Kidney (tissue), 14 donors: ENCODE measurements around the gene TTPAL. TPM values are rescaled to one million over a fixed set of nuclear protein-coding genes. Genes with fewer than 3 reads are reported as not detected.

Source experiments
- DNase-seq, 5 donors: peaks; one replicate each; pipeline ENCODE4 v3.0.0-alpha.2; 2013 to 2020
- FAIRE-seq: peaks from 2 replicates; lab custom pipeline; 2012; peaks lifted over from hg19 to GRCh38; lab: Jason Lieb, UNC
- H3K27ac ChIP-seq, 2 donors: one replicate each; pipeline ENCODE4 v1.7.0; 2013; ENCODE audit warnings: low read depth in 2 of 2, low read length in 2 of 2, inconsistent platforms in 1 of 2
- H3K27me3 ChIP-seq: one replicate; pipeline ENCODE4 v1.7.1; 2013; ENCODE audit warnings: low read length, inconsistent platforms; ENCODE audit not compliant: control insufficient read depth, insufficient read depth
- H3K36me3 ChIP-seq, 3 donors: one replicate each; pipeline versions ENCODE4 v1.7.0 to v1.7.1; 2013; ENCODE audit warnings: low read length in 3 of 3, control low read depth in 1 of 3, inconsistent platforms in 1 of 3; ENCODE audit not compliant: insufficient read depth in 3 of 3, control insufficient read depth in 2 of 3
- H3K4me1 ChIP-seq, 3 donors: one replicate each; pipeline versions ENCODE4 v1.7.0 to v1.7.1; 2013; ENCODE audit warnings: low read length in 3 of 3, inconsistent platforms in 1 of 3, low read depth in 1 of 3; ENCODE audit not compliant: control insufficient read depth in 2 of 3, insufficient read depth in 2 of 3
- H3K4me3 ChIP-seq, 3 donors: one replicate each; pipeline versions ENCODE4 v1.7.0 to v1.8.1; 2013; ENCODE audit warnings: low read length in 3 of 3, control low read depth in 1 of 3, inconsistent platforms in 1 of 3
- H3K9ac ChIP-seq, 3 donors: one replicate each; pipeline versions ENCODE4 v1.7.0 to v1.7.1; 2013; ENCODE audit warnings: low read length in 3 of 3, control low read depth in 1 of 3, inconsistent platforms in 1 of 3
- H3K9me3 ChIP-seq, 3 donors: one replicate each; pipeline versions ENCODE4 v1.7.0 to v1.7.1; 2013; ENCODE audit warnings: low read length in 3 of 3, control low read depth in 1 of 3, inconsistent platforms in 1 of 3; ENCODE audit not compliant: control insufficient read depth in 2 of 3, insufficient read depth in 1 of 3
- CTCF ChIP-seq: IDR thresholded peaks from 3 replicates; pipeline ENCODE4 v1.5.1; 2012; ENCODE audit warnings: mild to moderate bottlenecking, moderate library complexity, borderline replicate concordance; ENCODE audit not compliant: insufficient read depth; ENCODE audit errors: extremely low read depth
- intact Hi-C: fragments of 100-400 bp; cut with DNase I; formaldehyde crosslinking; loops from one replicate; pipeline ENCODE4 v1.11.1; 2022
- polyA plus RNA-seq: library from polyadenylated mRNA; stranded (reverse); fragments of 350-450 nt; fragmentation: Illumina TruSeq; extraction: RNeasy Lipid Tissue Mini Kit (QIAGEN cat#74804); gene quantifications from one replicate; pipeline ENCODE4 v1.2.3, GENCODE V29; 2014; ENCODE audit warnings: low read depth, low replicate concordance; ENCODE audit not compliant: insufficient read depth
- total RNA-seq: library from RNA; stranded (reverse); fragmentation: NEBNext Ultra II Directional; extraction: Animal tissue kit (Norgen Biotek cat#: 25700); gene quantifications from one replicate; pipeline ENCODE4 v1.2.1, GENCODE V29; 2021
- donor health status: control.
- donor health status: control.
- donor health status: control.
- donor health status: control.
- donor health status: control.
- donor health status: DM: yes; HTN: yes; CAD: no.
- donor health status: Normal renal cell carcinoma (clear cell type).

Gene TTPAL
- total and polyA plus RNA-seq, 2 donors from 2014 or later = 3.5 to 13.5 TPM

GRCh38 chr20:44481719-44482416 lies 6.2 kb downstream of the TTPAL start:
- intact Hi-C loops = no loop called here
- no peaks in the 10 kb centered on the region for H3K27me3 ChIP-seq
- H3K36me3 ChIP-seq = peaks cover 0 to 9% (median 4%) of the 10 kb centered on the region in 3 donors
- H3K9me3 ChIP-seq = no peaks in the 10 kb centered on the region
- DNase-seq (no peak), FAIRE-seq (no peak)
- no peak overlapping the region for H3K27ac ChIP-seq
- no peak for TF ChIP-seq CTCF
- H3K4me3 ChIP-seq = no peak overlapping the region
- H3K4me1 ChIP-seq = peaks cover 0 to 3% (median 0%) of the 10 kb centered on the region in 3 donors
- H3K9ac ChIP-seq = no peak overlapping the region

GRCh38 chr20:44483112-44483511 lies 7.4 kb downstream of the TTPAL start:
- Histone ChIP-seq H3K27ac (no peak overlapping the region), H3K4me1 (peaks cover 0 to 3% (median 0%) of the 10 kb centered on the region in 3 donors), H3K9ac (no peak overlapping the region), H3K27me3 (no peaks in the 10 kb centered on the region), H3K36me3 (peaks cover 1 to 10% (median 4%) of the 10 kb centered on the region in 3 donors), H3K4me3 (no peak overlapping the region), H3K9me3 (no peaks in the 10 kb centered on the region)
- intact Hi-C loops = no loop called here
- TF ChIP-seq CTCF = no peak
- FAIRE-seq (no peak), DNase-seq (no peak)

GRCh38 chr20:44485078-44485829 lies 9.6 kb downstream of the TTPAL start:
- no peak for FAIRE-seq
- Histone ChIP-seq H3K27ac (no peak overlapping the region), H3K4me1 (peaks cover 0 to 3% (median 0%) of the 10 kb centered on the region in 3 donors), H3K36me3 (peaks cover 4 to 19% (median 18%) of the 10 kb centered on the region in 3 donors), H3K9ac (no peak overlapping the region), H3K9me3 (no peaks in the 10 kb centered on the region), H3K4me3 (no peak overlapping the region), H3K27me3 (no peaks in the 10 kb centered on the region)
- no peak for TF ChIP-seq CTCF
- DNase-seq = no peak
- intact Hi-C loops = no loop called here
